GM23338 (cell line): ENCODE data around the gene CTSK. TPM values are rescaled to one million over a fixed set of nuclear protein-coding genes. Genes with fewer than 3 reads are reported as not detected.
A peak's percentile ranks its signal among the peaks of the same experiment; 100 is the strongest.

Experiments
- ATAC-seq: fragments of 200-7000 bp; cut with Tn5 transposase; 3 replicates; pipeline ENCODE4 v1.9.1; 2020
- DNase-seq: peaks from one replicate; pipeline ENCODE4 v3.0.0-alpha.2; 2015; ENCODE audit warnings: low spot score
- H2AFZ ChIP-seq: fragments of 200-600 bp; sonication (generic); 2 replicates; pipeline ENCODE4 v1.8.0; 2016; ENCODE audit warnings: antibody characterized with exemption, mild to moderate bottlenecking, moderate library complexity
- H3F3A ChIP-seq: fragments of 200-600 bp; sonication (generic); replicated peaks from 2 replicates; pipeline ENCODE4 v1.8.0; 2017; ENCODE audit warnings: antibody characterized with exemption, mixed run types, low read depth
- H3K27ac ChIP-seq: fragments of 200-600 bp; sonication (generic); 2 replicates; pipeline ENCODE4 v1.6.1; 2016; ENCODE audit warnings: low read depth
- H3K27me3 ChIP-seq: fragments of 200-600 bp; sonication (generic); 2 replicates; pipeline ENCODE4 v1.8.0; 2016; ENCODE audit warnings: mild to moderate bottlenecking, mixed run types, moderate library complexity; ENCODE audit not compliant: insufficient read depth
- H3K36me3 ChIP-seq: fragments of 200-600 bp; sonication (generic); 2 replicates; pipeline ENCODE4 v1.8.0; 2016; ENCODE audit warnings: mild to moderate bottlenecking; ENCODE audit not compliant: insufficient read depth
- H3K4me1 ChIP-seq: fragments of 200-600 bp; sonication (generic); 2 replicates; pipeline ENCODE4 v1.8.0; 2016; ENCODE audit warnings: mild to moderate bottlenecking, moderate library complexity; ENCODE audit not compliant: insufficient read depth
- H3K4me2 ChIP-seq: fragments of 200-600 bp; sonication (generic); 2 replicates; pipeline ENCODE4 v1.7.1; 2017; ENCODE audit warnings: mixed run types
- H3K4me3 ChIP-seq: fragments of 200-600 bp; sonication (generic); 2 replicates; pipeline ENCODE4 v1.6.1; 2016; ENCODE audit warnings: mixed run types
- H3K79me2 ChIP-seq: fragments of 200-600 bp; sonication (generic); replicated peaks from 2 replicates; pipeline ENCODE4 v1.8.0; 2017; ENCODE audit warnings: mild to moderate bottlenecking; ENCODE audit not compliant: insufficient read depth
- H3K9me2 ChIP-seq: fragments of 200-600 bp; sonication (generic); 2 replicates; pipeline ENCODE4 v1.8.0; 2017; ENCODE audit not compliant: insufficient read depth
- H4K20me1 ChIP-seq: fragments of 200-600 bp; sonication (generic); replicated peaks from 2 replicates; pipeline ENCODE4 v1.8.0; 2017; ENCODE audit warnings: mild to moderate bottlenecking; ENCODE audit not compliant: insufficient read depth
- H3K27ac Mint-ChIP-seq: 2 replicates; pipeline ENCODE4 v1.8.0; 2020; ENCODE audit warnings: inconsistent platforms, mild to moderate bottlenecking, moderate library complexity, mixed read lengths
- H3K27me3 Mint-ChIP-seq: 3 replicates; pipeline ENCODE4 v1.8.0; 2022; ENCODE audit warnings: low read depth, mild to moderate bottlenecking, moderate library complexity, mixed read lengths, inconsistent platforms; ENCODE audit not compliant: insufficient read depth, poor library complexity
- H3K36me3 Mint-ChIP-seq: 3 replicates; pipeline ENCODE4 v1.8.0; 2021; ENCODE audit warnings: low read depth, mild to moderate bottlenecking, inconsistent platforms, moderate library complexity, mixed read lengths
- H3K4me1 Mint-ChIP-seq: 3 replicates; pipeline ENCODE4 v1.8.0; 2020; ENCODE audit warnings: mild to moderate bottlenecking, inconsistent platforms, mixed read lengths
- H3K4me3 Mint-ChIP-seq: 3 replicates; pipeline ENCODE4 v1.8.0; 2021; ENCODE audit warnings: moderate library complexity, mild to moderate bottlenecking, inconsistent platforms, mixed read lengths
- H3K9me3 Mint-ChIP-seq: 3 replicates; pipeline ENCODE4 v1.8.0; 2020; ENCODE audit warnings: moderate library complexity, mild to moderate bottlenecking, inconsistent platforms, mixed read lengths
- CREB1 ChIP-seq: fragments of 250-450 bp; sonication (Bioruptor Pico); IDR thresholded peaks from 2 replicates; pipeline ENCODE4 v1.5.0; 2020; ENCODE audit warnings: low read depth, mild to moderate bottlenecking, moderate library complexity
- ETS1 ChIP-seq: IDR thresholded peaks from 2 replicates; pipeline ENCODE4 v1.6.1; 2016; ENCODE audit warnings: antibody characterized with exemption
- EZH2 ChIP-seq: fragments of 200-600 bp; sonication (generic); IDR thresholded peaks from one replicate; pipeline ENCODE4 v1.8.0; 2017; ENCODE audit warnings: antibody characterized with exemption, mild to moderate bottlenecking, low read depth; ENCODE audit not compliant: unreplicated experiment
- EZH2phosphoT487 ChIP-seq: fragments of 200-600 bp; sonication (generic); IDR thresholded peaks from one replicate; pipeline ENCODE4 v1.8.1; 2018; ENCODE audit warnings: antibody characterized with exemption; ENCODE audit not compliant: unreplicated experiment
- JUNB ChIP-seq: IDR thresholded peaks from one replicate; pipeline ENCODE4 v1.6.1; 2016; ENCODE audit warnings: antibody characterized with exemption; ENCODE audit not compliant: unreplicated experiment
- NANOG ChIP-seq: IDR thresholded peaks from 2 replicates; pipeline ENCODE4 v1.6.1; 2016; ENCODE audit warnings: antibody characterized with exemption, borderline replicate concordance
- POLR2AphosphoS5 ChIP-seq: IDR thresholded peaks from 2 replicates; pipeline ENCODE4 v1.6.1; 2016; ENCODE audit warnings: antibody characterized with exemption, low read depth
- STAT1 ChIP-seq: IDR thresholded peaks from one replicate; pipeline ENCODE4 v1.6.1; 2016; ENCODE audit warnings: antibody characterized with exemption; ENCODE audit not compliant: unreplicated experiment
- ZNF114 ChIP-seq: fragments of 250-450 bp; sonication (Bioruptor Pico); IDR thresholded peaks from 2 replicates; pipeline ENCODE4 v1.5.0; 2020; ENCODE audit warnings: mild to moderate bottlenecking, moderate library complexity
- ZNF331 ChIP-seq: fragments of 250-450 bp; sonication (Bioruptor Pico); IDR thresholded peaks from 2 replicates; pipeline ENCODE4 v1.5.0; 2020; ENCODE audit warnings: low read depth, mild to moderate bottlenecking, moderate library complexity
- polyA plus RNA-seq: library from polyadenylated mRNA; unstranded; fragments of >200 nt; fragmentation: Nextera tagmentation; extraction: Ambion mirVana; gene quantifications from 2 replicates; pipeline ENCODE4 v1.2.1, GENCODE V29; 2016
- total RNA-seq: library from RNA; depleted of rRNA; stranded (reverse); fragments of >200 nt; shearing (Covaris generic); gene quantifications from 2 replicates; pipeline ENCODE4 v1.2.3, GENCODE V29; 2014
- TF ChIP-seq, protein P1 (sequence below): fragments of 250-450 bp; sonication (Bioruptor Pico); IDR thresholded peaks from 2 replicates; pipeline ENCODE4 v1.5.0; 2020; ENCODE audit warnings: mild to moderate bottlenecking, moderate library complexity
- TF ChIP-seq, protein P2 (sequence below): IDR thresholded peaks from one replicate; pipeline ENCODE4 v1.6.1; 2018; ENCODE audit warnings: antibody characterized with exemption; ENCODE audit not compliant: unreplicated experiment

The CTSK gene
- total and polyA plus RNA-seq, 2 experiments from 2014 or later = 2.8 to 3.3 TPM

DNA sequence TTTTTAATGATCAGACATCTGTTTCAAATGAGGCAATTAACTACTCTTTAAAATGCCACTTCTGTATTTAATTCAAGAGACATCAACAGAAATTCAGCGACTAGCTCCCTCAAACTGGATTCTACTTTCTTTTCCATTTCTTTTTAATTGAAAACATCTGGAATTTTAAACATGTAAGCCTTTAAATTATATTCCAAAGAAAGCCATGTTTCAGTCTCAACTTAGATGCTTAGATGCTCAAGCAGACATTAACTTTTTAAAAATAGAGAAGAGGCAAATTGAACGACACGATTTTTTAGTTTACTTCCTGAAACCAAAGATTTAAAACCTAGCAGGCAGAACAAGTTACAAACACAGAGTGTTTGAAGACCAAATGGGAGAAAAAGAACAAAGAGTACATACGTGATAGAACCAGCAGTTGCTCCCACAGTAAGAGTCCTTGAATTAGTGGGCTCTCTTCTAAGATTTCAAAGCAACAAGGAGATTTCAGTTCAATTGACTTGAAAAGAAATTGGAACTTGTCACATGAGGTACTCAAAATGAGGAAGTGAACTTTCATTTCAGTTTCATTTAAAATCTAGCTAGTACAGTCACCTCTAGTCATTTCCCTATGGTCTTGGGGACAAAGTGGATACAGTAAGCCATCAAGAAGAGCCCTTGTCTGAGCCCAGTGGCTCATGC lies 42.6 kb downstream of the CTSK start, which contains the start of gene CTSS (continued):
- TF ChIP-seq, protein P1, sequence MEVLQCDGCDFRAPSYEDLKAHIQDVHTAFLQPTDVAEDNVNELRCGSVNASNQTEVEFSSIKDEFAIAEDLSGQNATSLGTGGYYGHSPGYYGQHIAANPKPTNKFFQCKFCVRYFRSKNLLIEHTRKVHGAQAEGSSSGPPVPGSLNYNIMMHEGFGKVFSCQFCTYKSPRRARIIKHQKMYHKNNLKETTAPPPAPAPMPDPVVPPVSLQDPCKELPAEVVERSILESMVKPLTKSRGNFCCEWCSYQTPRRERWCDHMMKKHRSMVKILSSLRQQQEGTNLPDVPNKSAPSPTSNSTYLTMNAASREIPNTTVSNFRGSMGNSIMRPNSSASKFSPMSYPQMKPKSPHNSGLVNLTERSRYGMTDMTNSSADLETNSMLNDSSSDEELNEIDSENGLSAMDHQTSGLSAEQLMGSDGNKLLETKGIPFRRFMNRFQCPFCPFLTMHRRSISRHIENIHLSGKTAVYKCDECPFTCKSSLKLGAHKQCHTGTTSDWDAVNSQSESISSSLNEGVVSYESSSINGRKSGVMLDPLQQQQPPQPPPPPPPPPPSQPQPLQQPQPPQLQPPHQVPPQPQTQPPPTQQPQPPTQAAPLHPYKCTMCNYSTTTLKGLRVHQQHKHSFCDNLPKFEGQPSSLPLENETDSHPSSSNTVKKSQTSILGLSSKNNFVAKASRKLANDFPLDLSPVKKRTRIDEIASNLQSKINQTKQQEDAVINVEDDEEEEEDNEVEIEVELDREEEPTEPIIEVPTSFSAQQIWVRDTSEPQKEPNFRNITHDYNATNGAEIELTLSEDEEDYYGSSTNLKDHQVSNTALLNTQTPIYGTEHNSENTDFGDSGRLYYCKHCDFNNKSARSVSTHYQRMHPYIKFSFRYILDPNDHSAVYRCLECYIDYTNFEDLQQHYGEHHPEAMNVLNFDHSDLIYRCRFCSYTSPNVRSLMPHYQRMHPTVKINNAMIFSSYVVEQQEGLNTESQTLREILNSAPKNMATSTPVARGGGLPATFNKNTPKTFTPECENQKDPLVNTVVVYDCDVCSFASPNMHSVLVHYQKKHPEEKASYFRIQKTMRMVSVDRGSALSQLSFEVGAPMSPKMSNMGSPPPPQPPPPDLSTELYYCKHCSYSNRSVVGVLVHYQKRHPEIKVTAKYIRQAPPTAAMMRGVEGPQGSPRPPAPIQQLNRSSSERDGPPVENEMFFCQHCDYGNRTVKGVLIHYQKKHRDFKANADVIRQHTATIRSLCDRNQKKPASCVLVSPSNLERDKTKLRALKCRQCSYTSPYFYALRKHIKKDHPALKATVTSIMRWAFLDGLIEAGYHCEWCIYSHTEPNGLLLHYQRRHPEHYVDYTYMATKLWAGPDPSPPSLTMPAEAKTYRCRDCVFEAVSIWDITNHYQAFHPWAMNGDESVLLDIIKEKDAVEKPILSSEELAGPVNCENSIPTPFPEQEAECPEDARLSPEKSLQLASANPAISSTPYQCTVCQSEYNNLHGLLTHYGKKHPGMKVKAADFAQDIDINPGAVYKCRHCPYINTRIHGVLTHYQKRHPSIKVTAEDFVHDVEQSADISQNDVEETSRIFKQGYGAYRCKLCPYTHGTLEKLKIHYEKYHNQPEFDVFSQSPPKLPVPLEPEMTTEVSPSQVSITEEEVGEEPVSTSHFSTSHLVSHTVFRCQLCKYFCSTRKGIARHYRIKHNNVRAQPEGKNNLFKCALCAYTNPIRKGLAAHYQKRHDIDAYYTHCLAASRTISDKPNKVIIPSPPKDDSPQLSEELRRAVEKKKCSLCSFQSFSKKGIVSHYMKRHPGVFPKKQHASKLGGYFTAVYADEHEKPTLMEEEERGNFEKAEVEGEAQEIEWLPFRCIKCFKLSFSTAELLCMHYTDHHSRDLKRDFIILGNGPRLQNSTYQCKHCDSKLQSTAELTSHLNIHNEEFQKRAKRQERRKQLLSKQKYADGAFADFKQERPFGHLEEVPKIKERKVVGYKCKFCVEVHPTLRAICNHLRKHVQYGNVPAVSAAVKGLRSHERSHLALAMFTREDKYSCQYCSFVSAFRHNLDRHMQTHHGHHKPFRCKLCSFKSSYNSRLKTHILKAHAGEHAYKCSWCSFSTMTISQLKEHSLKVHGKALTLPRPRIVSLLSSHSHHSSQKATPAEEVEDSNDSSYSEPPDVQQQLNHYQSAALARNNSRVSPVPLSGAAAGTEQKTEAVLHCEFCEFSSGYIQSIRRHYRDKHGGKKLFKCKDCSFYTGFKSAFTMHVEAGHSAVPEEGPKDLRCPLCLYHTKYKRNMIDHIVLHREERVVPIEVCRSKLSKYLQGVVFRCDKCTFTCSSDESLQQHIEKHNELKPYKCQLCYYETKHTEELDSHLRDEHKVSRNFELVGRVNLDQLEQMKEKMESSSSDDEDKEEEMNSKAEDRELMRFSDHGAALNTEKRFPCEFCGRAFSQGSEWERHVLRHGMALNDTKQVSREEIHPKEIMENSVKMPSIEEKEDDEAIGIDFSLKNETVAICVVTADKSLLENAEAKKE (CRISPR knock-in tag) = no peak
- TF ChIP-seq ETS1 = no peak
- TF ChIP-seq JUNB = no peak

- H3F3A ChIP-seq = no peaks in the 10 kb centered on the region
- ATAC-seq (no peak), DNase-seq (no peak)
- H3K36me3 Mint-ChIP-seq = peaks cover 5% of the 10 kb centered on the region; the same call in 1 of the 3 replicates
- no peaks in the 10 kb centered on the region for H3K4me1 ChIP-seq
- no peak overlapping the region for H3K27ac Mint-ChIP-seq
- peak overlapping the region; percentile 3; the same call in 1 of the 2 replicates for H2AFZ ChIP-seq
- H3K36me3 ChIP-seq = no peaks in the 10 kb centered on the region
- no peak overlapping the region for H3K4me3 ChIP-seq
- H3K9me2 ChIP-seq = no peaks in the 10 kb centered on the region; the same call in 1 of the 2 replicates
- no peak overlapping the region for H3K27ac ChIP-seq
- no peaks in the 10 kb centered on the region for H3K27me3 Mint-ChIP-seq
- no peaks in the 10 kb centered on the region for H4K20me1 ChIP-seq
- no peak overlapping the region for H3K4me3 Mint-ChIP-seq
- H3K4me1 Mint-ChIP-seq = peaks cover 2% of the 10 kb centered on the region; the same call in 1 of the 3 replicates
- no peak overlapping the region for H3K4me2 ChIP-seq
- H3K9me3 Mint-ChIP-seq = peaks cover 6% of the 10 kb centered on the region
- no peaks in the 10 kb centered on the region for H3K27me3 ChIP-seq
- H3K79me2 ChIP-seq = no peaks in the 10 kb centered on the region
- TF ChIP-seq EZH2phosphoT487 (no peak), ZNF331 (CRISPR knock-in tag) (no peak), STAT1 (no peak), EZH2 (no peak), ZNF114 (CRISPR knock-in tag) (no peak), CREB1 (CRISPR knock-in tag) (no peak), POLR2AphosphoS5 (no peak), ETS1 (no peak), JUNB (no peak), NANOG (no peak)
- TF ChIP-seq, protein P2, sequence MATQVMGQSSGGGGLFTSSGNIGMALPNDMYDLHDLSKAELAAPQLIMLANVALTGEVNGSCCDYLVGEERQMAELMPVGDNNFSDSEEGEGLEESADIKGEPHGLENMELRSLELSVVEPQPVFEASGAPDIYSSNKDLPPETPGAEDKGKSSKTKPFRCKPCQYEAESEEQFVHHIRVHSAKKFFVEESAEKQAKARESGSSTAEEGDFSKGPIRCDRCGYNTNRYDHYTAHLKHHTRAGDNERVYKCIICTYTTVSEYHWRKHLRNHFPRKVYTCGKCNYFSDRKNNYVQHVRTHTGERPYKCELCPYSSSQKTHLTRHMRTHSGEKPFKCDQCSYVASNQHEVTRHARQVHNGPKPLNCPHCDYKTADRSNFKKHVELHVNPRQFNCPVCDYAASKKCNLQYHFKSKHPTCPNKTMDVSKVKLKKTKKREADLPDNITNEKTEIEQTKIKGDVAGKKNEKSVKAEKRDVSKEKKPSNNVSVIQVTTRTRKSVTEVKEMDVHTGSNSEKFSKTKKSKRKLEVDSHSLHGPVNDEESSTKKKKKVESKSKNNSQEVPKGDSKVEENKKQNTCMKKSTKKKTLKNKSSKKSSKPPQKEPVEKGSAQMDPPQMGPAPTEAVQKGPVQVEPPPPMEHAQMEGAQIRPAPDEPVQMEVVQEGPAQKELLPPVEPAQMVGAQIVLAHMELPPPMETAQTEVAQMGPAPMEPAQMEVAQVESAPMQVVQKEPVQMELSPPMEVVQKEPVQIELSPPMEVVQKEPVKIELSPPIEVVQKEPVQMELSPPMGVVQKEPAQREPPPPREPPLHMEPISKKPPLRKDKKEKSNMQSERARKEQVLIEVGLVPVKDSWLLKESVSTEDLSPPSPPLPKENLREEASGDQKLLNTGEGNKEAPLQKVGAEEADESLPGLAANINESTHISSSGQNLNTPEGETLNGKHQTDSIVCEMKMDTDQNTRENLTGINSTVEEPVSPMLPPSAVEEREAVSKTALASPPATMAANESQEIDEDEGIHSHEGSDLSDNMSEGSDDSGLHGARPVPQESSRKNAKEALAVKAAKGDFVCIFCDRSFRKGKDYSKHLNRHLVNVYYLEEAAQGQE = no peak
Measured at GRCh38 chr1:150764617-150765101, 43.4 kb downstream of the CTSK start.
